Iris pigment epithelial cell (primary cell): Measurements from ENCODE around the gene BEGAIN.

Source experiments
- DNase-seq: peaks from one replicate; pipeline ENCODE4 v3.0.0-alpha.2; 2011; ENCODE audit warnings: low read depth

The BEGAIN gene

DNA sequence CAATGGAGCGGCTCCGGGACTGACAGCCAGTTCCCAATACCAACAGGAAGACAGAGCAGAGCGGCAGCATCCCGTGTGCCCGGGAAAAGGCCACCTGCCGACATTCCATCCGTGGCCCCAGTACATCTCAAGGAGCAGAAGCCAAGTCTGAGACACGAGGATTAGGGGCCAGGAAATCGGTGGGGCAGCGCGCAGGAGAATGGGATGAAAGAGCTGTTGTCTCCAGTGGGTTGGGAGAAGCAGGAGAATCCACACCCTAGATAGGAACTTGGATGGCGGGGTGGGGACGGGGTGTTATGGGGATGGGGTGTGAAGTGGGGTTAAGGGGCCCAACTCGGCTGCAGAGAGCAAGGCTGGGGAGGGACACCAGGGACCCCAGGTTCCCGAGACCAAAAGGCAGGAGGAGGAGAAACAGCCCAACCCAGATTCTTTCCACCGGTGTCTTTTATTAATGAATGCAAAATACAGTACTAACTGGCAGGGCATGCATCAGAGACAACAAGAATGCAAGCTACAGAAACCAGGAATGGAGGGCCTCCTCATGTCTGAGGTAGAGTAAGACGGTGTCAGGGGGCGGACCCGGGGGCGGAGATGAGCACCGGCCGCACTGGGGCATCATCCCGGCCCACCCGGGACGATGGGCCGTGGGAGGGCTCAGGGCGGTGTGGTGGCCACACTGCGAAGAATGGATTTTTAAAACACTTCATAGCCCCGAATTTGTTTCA lies 50.3 kb downstream of the BEGAIN start:
- DNase-seq, result no peak

GRCh38 chr14:100536121-100536510 lies 51.1 kb downstream of the BEGAIN start:
- no peak for DNase-seq

GRCh38 chr14:100535287-100536120 lies 51.7 kb downstream of the BEGAIN start:
- DNase-seq, result no peak

GRCh38 chr14:100534528-100535286 lies 52.5 kb downstream of the BEGAIN start:
- DNase-seq, result no peak

DNA sequence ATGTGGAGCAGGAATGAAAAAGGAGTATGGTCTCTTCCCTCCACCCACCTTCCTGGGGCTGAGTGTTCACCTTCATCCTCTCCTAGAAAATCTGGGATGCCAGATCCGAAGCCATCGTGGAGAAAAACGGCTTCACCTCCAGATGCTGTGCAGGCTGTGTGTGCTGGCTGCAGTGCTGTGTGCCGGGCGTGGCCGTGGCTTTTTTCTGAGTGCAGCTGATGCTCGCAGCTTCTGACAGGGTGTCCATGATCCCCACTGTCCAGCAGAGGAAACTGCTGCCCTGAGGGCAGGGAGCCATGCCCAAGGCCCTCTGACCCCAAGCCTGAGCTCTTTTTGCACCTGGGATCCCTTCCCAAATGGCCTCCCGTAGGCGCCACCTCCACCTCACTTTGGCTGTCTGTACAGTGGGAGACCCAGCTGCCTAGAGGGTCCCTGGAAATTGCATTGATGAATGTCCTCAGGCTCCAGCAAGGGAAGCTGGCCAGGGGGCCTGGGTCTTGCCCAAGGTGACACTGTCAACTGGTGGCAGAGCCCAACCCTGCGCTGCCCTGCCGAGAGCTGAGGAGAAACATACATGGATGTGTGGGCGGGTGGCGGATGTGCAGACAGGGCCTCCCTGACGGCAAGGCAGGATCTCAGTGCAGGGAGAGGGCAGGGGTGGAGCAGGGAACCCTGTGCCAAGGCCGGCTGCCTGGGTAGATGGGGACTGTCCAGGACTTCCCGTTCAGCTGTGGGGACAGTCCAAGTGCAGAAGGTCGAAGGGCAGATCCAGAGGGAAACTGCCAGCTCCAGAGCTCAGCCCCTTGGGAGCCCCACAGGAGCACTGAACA lies 53.3 kb downstream of the BEGAIN start:
- DNase-seq, result no peak

- DNase-seq, result peak; percentile 12
Measured at GRCh38 chr14:100532906-100533655, 54.1 kb downstream of the BEGAIN start.

GRCh38 chr14:100532154-100532861 lies 54.9 kb downstream of the BEGAIN start:
- DNase-seq, result no peak

GRCh38 chr14:100531152-100532121 lies 55.8 kb downstream of the BEGAIN start:
- DNase-seq, result no peak

DNA sequence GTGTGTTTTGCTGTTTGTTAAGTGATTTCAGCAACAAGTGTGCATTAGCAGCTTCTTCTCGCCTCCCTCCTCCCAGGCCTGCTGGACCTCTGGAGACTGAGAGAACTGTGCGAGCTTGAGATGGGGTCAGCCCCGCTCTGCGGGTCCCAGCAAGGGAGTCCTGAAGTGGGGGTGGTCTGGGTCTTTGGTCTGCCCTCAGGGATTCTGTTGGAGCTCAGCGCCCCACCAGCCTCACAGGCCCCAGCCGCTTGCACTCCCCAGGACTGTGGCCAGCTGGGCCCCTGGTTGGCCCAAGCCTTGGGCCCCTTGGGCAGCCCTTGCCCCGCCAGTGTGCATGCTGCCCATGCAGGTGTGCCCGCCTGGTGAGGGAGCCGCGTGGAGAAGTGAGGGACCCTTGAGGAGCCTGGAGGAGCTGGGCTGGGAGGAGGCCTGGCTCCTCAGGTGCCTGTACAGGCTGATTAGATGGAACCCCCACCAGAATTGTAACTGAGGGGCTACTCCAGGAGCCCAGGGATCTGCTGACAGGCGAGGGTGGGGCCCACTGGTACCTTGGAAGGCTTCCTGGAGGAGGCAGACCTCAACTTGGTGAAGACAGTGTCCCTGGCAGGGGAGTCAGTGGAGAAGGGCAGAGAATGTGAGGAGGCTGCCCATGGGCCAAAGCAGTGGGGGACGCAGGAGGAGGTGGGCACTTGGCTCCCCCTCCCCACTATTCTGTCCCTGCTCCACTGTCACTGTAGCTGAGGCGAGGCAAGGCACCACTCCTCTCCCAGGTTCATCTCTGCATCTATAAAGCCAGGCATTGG lies 56.7 kb downstream of the BEGAIN start:
- no peak for DNase-seq

GRCh38 chr14:100529561-100530031 lies 57.6 kb downstream of the BEGAIN start:
- DNase-seq, result no peak

DNA sequence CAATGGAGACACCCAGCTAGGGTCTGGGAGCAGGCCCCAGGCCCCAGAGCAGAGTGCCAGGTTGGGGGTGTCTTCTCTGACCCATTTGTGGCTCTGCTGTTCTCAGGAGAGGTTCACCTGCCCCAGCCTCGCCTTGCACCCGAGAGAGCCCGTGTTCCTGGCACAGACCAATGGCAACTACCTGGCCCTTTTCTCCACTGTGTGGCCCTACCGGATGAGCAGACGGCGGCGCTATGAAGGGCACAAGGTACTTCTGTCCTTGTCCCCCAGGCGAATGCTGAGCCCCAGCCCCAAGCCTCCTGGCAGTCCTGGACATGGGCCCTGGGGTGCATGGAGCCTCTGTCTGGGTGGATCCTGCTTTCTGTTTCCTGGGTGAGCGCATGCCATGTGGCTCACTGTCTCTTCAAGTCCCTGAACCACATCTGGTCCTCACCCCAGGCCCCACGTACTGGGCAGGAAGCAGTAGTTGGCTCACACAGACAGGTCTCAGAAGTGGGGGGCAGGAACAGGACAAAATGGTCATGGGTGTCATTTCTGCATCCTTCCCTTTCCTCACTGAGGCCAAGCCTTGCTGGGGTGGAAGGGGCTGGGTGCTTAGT lies 58.2 kb downstream of the BEGAIN start:
- no peak for DNase-seq

GRCh38 chr14:100526632-100527031 lies 60.6 kb downstream of the BEGAIN start:
- DNase-seq, result no peak

DNA sequence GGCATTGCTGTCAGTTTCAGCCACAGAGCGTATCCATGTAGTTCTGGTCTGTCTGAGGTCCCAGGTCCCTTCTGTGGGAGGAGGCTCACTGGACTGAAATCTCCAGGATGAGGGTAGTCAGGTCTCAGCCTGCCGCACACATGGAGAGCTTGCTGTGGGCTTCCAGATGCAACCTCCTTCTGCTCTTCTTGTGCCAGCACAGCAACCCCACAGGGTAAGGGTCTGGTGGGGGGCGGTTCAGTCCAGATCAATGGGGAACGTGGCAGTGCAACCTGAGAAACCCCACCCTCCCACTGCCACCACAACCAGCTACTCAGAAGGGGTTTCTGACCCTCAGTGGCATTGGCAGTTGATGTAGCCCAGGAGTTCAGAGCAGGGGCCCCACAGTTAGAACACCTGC lies 61.2 kb downstream of the BEGAIN start:
- no peak for DNase-seq

DNA sequence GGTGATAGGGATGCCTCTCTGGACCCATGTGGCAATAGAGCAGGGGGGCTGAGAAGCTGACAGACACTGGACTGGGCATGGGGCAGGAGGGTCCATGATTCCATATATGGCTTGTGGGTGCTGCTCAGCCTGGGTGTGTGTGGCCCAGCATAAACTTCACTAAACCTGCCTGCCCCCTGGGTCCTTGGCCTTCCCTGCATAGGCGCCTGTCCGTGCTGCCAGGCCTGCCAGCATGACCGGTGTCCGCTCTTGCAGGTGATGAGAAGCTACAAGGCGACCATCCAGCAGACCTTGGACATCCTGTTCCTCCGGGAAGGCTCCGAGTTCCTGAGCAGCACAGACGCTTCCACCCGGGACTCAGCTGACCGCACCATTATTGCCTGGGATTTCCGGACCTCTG lies 61.6 kb downstream of the BEGAIN start:
- DNase-seq, result no peak

DNA sequence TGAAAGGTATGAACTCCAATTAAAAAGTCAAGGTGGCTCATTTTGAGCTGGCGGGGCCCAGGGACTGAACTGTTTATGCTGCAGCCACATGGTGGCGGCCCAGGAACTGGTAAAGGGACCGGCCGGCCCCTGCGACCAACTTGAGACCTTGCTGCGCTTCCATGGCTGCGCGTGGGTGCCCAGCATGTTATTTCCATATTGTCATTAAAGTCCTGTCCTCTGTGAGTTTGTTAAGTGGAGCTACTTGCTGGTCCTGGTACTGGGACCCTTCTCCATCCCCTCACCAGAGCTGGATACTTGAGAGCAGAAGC lies 62.3 kb downstream of the BEGAIN start:
- DNase-seq, result no peak

- DNase-seq, result no peak
Measured at GRCh38 chr14:100524233-100524932, 62.8 kb downstream of the BEGAIN start.

DNA sequence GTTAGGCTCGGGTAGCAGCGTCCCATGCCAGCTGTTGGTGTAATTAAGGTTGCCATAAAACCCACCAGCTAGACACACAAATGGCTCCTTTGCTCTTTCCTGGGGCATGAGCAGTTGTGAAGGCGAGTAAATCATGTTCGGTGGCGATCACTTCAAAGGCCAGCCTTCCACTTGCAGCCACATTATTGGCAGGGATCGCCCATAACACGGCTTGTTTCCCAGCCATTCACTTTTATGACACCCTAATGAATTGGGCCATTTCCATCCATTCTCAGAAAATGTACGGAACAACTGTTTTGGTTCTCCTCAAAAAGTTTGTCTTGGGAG lies 63.4 kb downstream of the BEGAIN start:
- DNase-seq, result no peak
